Breast epithelium (tissue), 3 donors: ENCODE data around the gene SLC16A8.

Source experiments
- CTCF ChIP-seq, 3 donors: fragments of 450-650 bp; IDR thresholded peaks; one replicate each; pipeline ENCODE4 v1.5.1; 2016 to 2017; ENCODE audit warnings: antibody characterized with exemption in 3 of 3, mild to moderate bottlenecking in 3 of 3, moderate library complexity in 3 of 3
- POLR2AphosphoS5 ChIP-seq, 3 donors: sonication (generic); formaldehyde crosslinking; IDR thresholded peaks; one replicate each; pipeline ENCODE4 v1.6.1; 2017; ENCODE audit warnings: antibody characterized with exemption in 3 of 3

- TF ChIP-seq POLR2AphosphoS5 (IDR thresholded peaks at IDR 0.05) (no peak), CTCF (IDR thresholded peaks at IDR 0.05) (no peak)
These were observed 54.1 kb downstream of the SLC16A8 start for GRCh38 chr22:38029901-38030300.
